AML-193 (cell line): ENCODE data around the gene SLIT3.
"Not testable (repeated sequence)": the region's sequence is repeated elsewhere in the genome, so short reads cannot be mapped to it uniquely, and the experiment has no call there.

Source experiments
- DNase-seq, 2 experiments: peaks; one replicate each; lab custom pipeline; 2025; lab: John Stamatoyannopoulos, UW

The SLIT3 gene

GRCh38 chr5:168770036-168770498 lies 530.9 kb downstream of the SLIT3 start:
- DNase-seq: no peak

- no peak for DNase-seq
Measured at GRCh38 chr5:168768172-168768571, 532.8 kb downstream of the SLIT3 start.

- no peak for DNase-seq
Measured at GRCh38 chr5:168766426-168766700, 534.6 kb downstream of the SLIT3 start.

GRCh38 chr5:168765551-168766425 lies 535.2 kb downstream of the SLIT3 start:
- DNase-seq: no peak

- DNase-seq: no peak
Measured at GRCh38 chr5:168765086-168765550, 535.8 kb downstream of the SLIT3 start.

- DNase-seq: no peak
Measured at GRCh38 chr5:168756453-168757391, 544.2 kb downstream of the SLIT3 start.

- DNase-seq: no peak
Measured at GRCh38 chr5:168755548-168756093, 545.3 kb downstream of the SLIT3 start.

- no peak for DNase-seq
Measured at GRCh38 chr5:168753691-168754254, 547.2 kb downstream of the SLIT3 start.

- DNase-seq: no peak
Measured at GRCh38 chr5:168752416-168753190, 548.3 kb downstream of the SLIT3 start.

GRCh38 chr5:168752012-168752411 lies 548.9 kb downstream of the SLIT3 start:
- DNase-seq: no peak

- DNase-seq: no peak
Measured at GRCh38 chr5:168750926-168751325, 550.0 kb downstream of the SLIT3 start.

- DNase-seq: no peak
Measured at GRCh38 chr5:168749391-168750100, 551.4 kb downstream of the SLIT3 start.

- DNase-seq: peak; percentile 3 to 16
Measured at GRCh38 chr5:168747987-168748777, 552.8 kb downstream of the SLIT3 start.

- no peak for DNase-seq
Measured at GRCh38 chr5:168746893-168747640, 553.9 kb downstream of the SLIT3 start.

- DNase-seq: not testable (repeated sequence)
Measured at GRCh38 chr5:168746126-168746892, 554.6 kb downstream of the SLIT3 start.

- no peak for DNase-seq
Measured at GRCh38 chr5:168743617-168744016, 557.3 kb downstream of the SLIT3 start.

- DNase-seq: not testable (repeated sequence)
Measured at GRCh38 chr5:168742311-168742710, 558.6 kb downstream of the SLIT3 start.

GRCh38 chr5:168740811-168741213 lies 560.1 kb downstream of the SLIT3 start:
- no peak for DNase-seq
